Heart left ventricle (tissue), 13 donors: ENCODE results near the gene PTPRN2.

Experiments used
- CTCF ChIP-seq, 12 donors: fragments of 200-600 bp; sonication (generic) in 4 of 12; IDR thresholded peaks; one replicate each; pipeline versions ENCODE4 v1.5.0 to v1.8.0; 2018 to 2022; ENCODE audit warnings: antibody characterized with exemption in 12 of 12, mild to moderate bottlenecking in 5 of 12
- POLR2A ChIP-seq, 2 donors: fragments of 450-650 bp; IDR thresholded peaks; one replicate each; pipeline ENCODE4 v1.6.1; 2017; ENCODE audit warnings: antibody characterized with exemption in 2 of 2, mild to moderate bottlenecking in 2 of 2, moderate library complexity in 2 of 2
- donor health status: ischemic (EF 13 %, LVEDD 7.1; RV severe dilation, severe dysfunction).
- donor health status: DM: no; HTN: yes; CAD: no.
- donor health status: DM: no; HTN: no; CAD: no.
- donor health status: ischemic (EF 25% LVEDD 6.9; RV normal size, moderate dysfunction).
- donor health status: ischemic (EF 25% LVEDD 5.7; RV mildly dilated, moderate dysfunction).
- donor health status: ischemic (EF 35%, LVEDD 5.7; RV mildly dilated, moderate dysfunction).
- donor health status: nonischemic (EF 11% LVEDD 7.7; RV severe dilation, severe dysfunction).
- donor health status: DM: yes; HTN: yes; CAD: no.
- donor health status: PGD.
- donor health status: ischemic (EF 29% LVEDD 5.4; RV normal size, mild dysfunction).
- donor health status: nonischemic (EF 23%, LVEDD 6.1; RV moderate dilation, normal function).

DNA sequence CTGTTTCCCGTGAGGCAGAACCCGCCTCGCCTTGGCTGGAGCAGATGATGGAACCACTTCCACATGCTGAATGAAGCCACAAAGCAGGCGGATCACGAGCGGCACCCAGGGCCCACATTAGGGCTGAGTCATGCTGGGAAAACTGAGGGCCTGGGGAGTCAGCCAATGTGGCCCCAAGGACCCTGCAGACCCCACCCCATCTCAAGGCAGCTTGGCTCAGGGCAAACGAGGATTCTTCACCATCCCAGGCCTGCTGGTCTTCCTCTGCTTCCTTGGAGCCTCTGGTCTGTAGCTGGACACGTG, 762.9 kb downstream of the PTPRN2 start:
- TF ChIP-seq CTCF (IDR thresholded peaks at IDR 0.05) (no peak), POLR2A (IDR thresholded peaks at IDR 0.05) (no peak)
